Measurements from ENCODE around the gene REPIN1. TPM values are rescaled to one million over a fixed set of nuclear protein-coding genes. Genes with fewer than 3 reads are reported as not detected.

Gene REPIN1
- total RNA-seq, 1 donor from 2014 or later: 224 TPM

- DNase-seq (ENCODE audit: low read depth, low spot score): no peak
- no peak overlapping the region for H3K27ac Mint-ChIP-seq (ENCODE audit: unreplicated experiment)
- TF ChIP-seq CTCF (conservative IDR thresholded peaks at IDR 0.05): no peak
- H3K4me3 Mint-ChIP-seq: no peak overlapping the region
- H3K9me3 Mint-ChIP-seq: no peaks in the 10 kb centered on the region
- H3K4me1 Mint-ChIP-seq: peaks cover 18% of the 10 kb centered on the region
- H3K36me3 Mint-ChIP-seq (ENCODE audit: low read depth): no peaks in the 10 kb centered on the region
- peaks cover 30% of the 10 kb centered on the region for H3K27me3 Mint-ChIP-seq (ENCODE audit: low read depth)
Measured at GRCh38 chr7:150337179-150337578, 31.4 kb upstream of the REPIN1 start.

- Mint-ChIP-seq H3K4me3 (no peak overlapping the region), H3K27me3 (ENCODE audit: low read depth) (peaks cover 35% of the 10 kb centered on the region), H3K36me3 (ENCODE audit: low read depth) (no peaks in the 10 kb centered on the region), H3K9me3 (no peaks in the 10 kb centered on the region), H3K4me1 (peaks cover 21% of the 10 kb centered on the region), H3K27ac (ENCODE audit: unreplicated experiment) (no peak overlapping the region)
- no peak for DNase-seq (ENCODE audit: low read depth, low spot score)
- TF ChIP-seq CTCF (conservative IDR thresholded peaks at IDR 0.05): no peak
Measured at GRCh38 chr7:150337659-150338081, 31.0 kb upstream of the REPIN1 start.

GRCh38 chr7:150338166-150338829 is 30.3 kb upstream of the REPIN1 start:
- Mint-ChIP-seq H3K36me3 (ENCODE audit: low read depth) (no peaks in the 10 kb centered on the region), H3K4me3 (peak overlapping the region; percentile 54), H3K27ac (ENCODE audit: unreplicated experiment) (no peak overlapping the region), H3K27me3 (ENCODE audit: low read depth) (peaks cover 41% of the 10 kb centered on the region), H3K4me1 (peaks cover 21% of the 10 kb centered on the region), H3K9me3 (no peaks in the 10 kb centered on the region)
- DNase-seq (ENCODE audit: low read depth, low spot score): no peak
- no peak for TF ChIP-seq CTCF (conservative IDR thresholded peaks at IDR 0.05)

- no peak for TF ChIP-seq CTCF (conservative IDR thresholded peaks at IDR 0.05)
- peaks cover 45% of the 10 kb centered on the region for H3K27me3 Mint-ChIP-seq (ENCODE audit: low read depth)
- H3K9me3 Mint-ChIP-seq: no peaks in the 10 kb centered on the region
- no peaks in the 10 kb centered on the region for H3K36me3 Mint-ChIP-seq (ENCODE audit: low read depth)
- H3K4me1 Mint-ChIP-seq: peaks cover 21% of the 10 kb centered on the region
- H3K4me3 Mint-ChIP-seq: peak overlapping the region; percentile 61
- no peak for DNase-seq (ENCODE audit: low read depth, low spot score)
- H3K27ac Mint-ChIP-seq (ENCODE audit: unreplicated experiment): no peak overlapping the region
Measured at GRCh38 chr7:150339409-150339809, 29.2 kb upstream of the REPIN1 start.

GRCh38 chr7:150340024-150340749 is 28.4 kb upstream of the REPIN1 start:
- no peak for TF ChIP-seq CTCF (conservative IDR thresholded peaks at IDR 0.05)
- H3K27ac Mint-ChIP-seq (ENCODE audit: unreplicated experiment): no peak overlapping the region
- no peak for DNase-seq (ENCODE audit: low read depth, low spot score)
- H3K9me3 Mint-ChIP-seq: no peaks in the 10 kb centered on the region
- peaks cover 21% of the 10 kb centered on the region for H3K4me1 Mint-ChIP-seq
- peak overlapping the region; percentile 61 for H3K4me3 Mint-ChIP-seq
- H3K27me3 Mint-ChIP-seq (ENCODE audit: low read depth): peaks cover 48% of the 10 kb centered on the region
- H3K36me3 Mint-ChIP-seq (ENCODE audit: low read depth): no peaks in the 10 kb centered on the region

Data from neural crest cell (in vitro differentiated cells).